ENCODE data around the gene GNAQ. TPM values are rescaled to one million over a fixed set of nuclear protein-coding genes. Genes with fewer than 3 reads are reported as not detected.
"Not testable (repeated sequence)": the region's sequence is repeated elsewhere in the genome, so short reads cannot be mapped to it uniquely, and the experiment has no call there.

GNAQ gene
- total and polyA plus RNA-seq, 2 donors (not counting 1 experiment from before 2014, with no cell fraction given), result 30.4 to 74.3 TPM

- H3K27ac ChIP-seq (ENCODE audit: insufficient read depth, low read length); H3K4me3 ChIP-seq (replicated peaks in 1 of 4; ENCODE audit: control extremely low read depth in 1 of 4, insufficient read depth in 1 of 4, low read depth in 3 of 4, low read length in 4 of 4); H3K27me3 ChIP-seq (ENCODE audit: control insufficient read depth, insufficient read depth, low read length); H3K79me2 ChIP-seq (ENCODE audit: control insufficient read depth, insufficient read depth, low read length); DNase-seq (ENCODE audit: low read depth in 2 of 2); H3K36me3 ChIP-seq (ENCODE audit: control insufficient read depth, insufficient read depth, low read length); H3K4me2 ChIP-seq (ENCODE audit: extremely low read depth, insufficient read depth, low read length); H2AFZ ChIP-seq (ENCODE audit: low read length); H3K9me3 ChIP-seq (ENCODE audit: control insufficient read depth, insufficient read depth, low read depth, low read length); H3K4me1 ChIP-seq (ENCODE audit: control insufficient read depth, extremely low read depth, insufficient read depth, low read length); H4K20me1 ChIP-seq (ENCODE audit: control insufficient read depth, extremely low read depth, insufficient read depth, low read length); H3K9ac ChIP-seq (ENCODE audit: insufficient read depth, low read length): not testable (repeated sequence)
These were observed 343.9 kb downstream of the GNAQ start for GRCh38 chr9:77687737-77688136.

GRCh38 chr9:77680581-77680980 lies 351.0 kb downstream of the GNAQ start:
- Histone ChIP-seq H3K4me1 (ENCODE audit: control insufficient read depth, extremely low read depth, insufficient read depth, low read length) (no peaks in the 10 kb centered on the region), H4K20me1 (ENCODE audit: control insufficient read depth, extremely low read depth, insufficient read depth, low read length) (no peaks in the 10 kb centered on the region), H3K9me3 (ENCODE audit: control insufficient read depth, insufficient read depth, low read depth, low read length) (no peaks in the 10 kb centered on the region), H2AFZ (ENCODE audit: low read length) (no peak overlapping the region), H3K27me3 (ENCODE audit: control insufficient read depth, insufficient read depth, low read length) (no peaks in the 10 kb centered on the region), H3K36me3 (ENCODE audit: control insufficient read depth, insufficient read depth, low read length) (no peaks in the 10 kb centered on the region), H3K4me3 (replicated peaks in 1 of 4; ENCODE audit: control extremely low read depth in 1 of 4, insufficient read depth in 1 of 4, low read depth in 3 of 4, low read length in 4 of 4) (no peak overlapping the region), H3K27ac (ENCODE audit: insufficient read depth, low read length) (no peak overlapping the region), H3K4me2 (ENCODE audit: extremely low read depth, insufficient read depth, low read length) (no peak overlapping the region), H3K9ac (ENCODE audit: insufficient read depth, low read length) (no peak overlapping the region), H3K79me2 (ENCODE audit: control insufficient read depth, insufficient read depth, low read length) (no peaks in the 10 kb centered on the region)
- DNase-seq (ENCODE audit: low read depth in 2 of 2), result no peak
- no peak for TF ChIP-seq CTCF (conservative IDR thresholded peaks at IDR 0.05 in 1 of 2, IDR thresholded peaks at IDR 0.05 in 1 of 2; ENCODE audit: low read depth in 1 of 2, low read length in 2 of 2)
- no peak for TF ChIP-seq EZH2 (IDR thresholded peaks at IDR 0.05; ENCODE audit: low read length, missing control alignments)

- Histone ChIP-seq H3K36me3 (ENCODE audit: control insufficient read depth, insufficient read depth, low read length) (no peaks in the 10 kb centered on the region), H2AFZ (ENCODE audit: low read length) (no peak overlapping the region)
- no peak for DNase-seq (ENCODE audit: low read depth in 2 of 2)
These were observed 351.8 kb downstream of the GNAQ start for GRCh38 chr9:77679661-77680368.

More at GRCh38 chr9:77679661-77680368, 351.8 kb downstream of the GNAQ start:
- TF ChIP-seq EZH2 (IDR thresholded peaks at IDR 0.05; ENCODE audit: low read length, missing control alignments) (no peak), CTCF (conservative IDR thresholded peaks at IDR 0.05 in 1 of 2, IDR thresholded peaks at IDR 0.05 in 1 of 2; ENCODE audit: low read depth in 1 of 2, low read length in 2 of 2) (no peak)
- Histone ChIP-seq H3K9me3 (ENCODE audit: control insufficient read depth, insufficient read depth, low read depth, low read length) (no peaks in the 10 kb centered on the region), H3K9ac (ENCODE audit: insufficient read depth, low read length) (no peak overlapping the region), H3K27me3 (ENCODE audit: control insufficient read depth, insufficient read depth, low read length) (no peaks in the 10 kb centered on the region), H3K4me2 (ENCODE audit: extremely low read depth, insufficient read depth, low read length) (no peak overlapping the region), H3K27ac (ENCODE audit: insufficient read depth, low read length) (no peak overlapping the region), H3K4me1 (ENCODE audit: control insufficient read depth, extremely low read depth, insufficient read depth, low read length) (no peaks in the 10 kb centered on the region), H4K20me1 (ENCODE audit: control insufficient read depth, extremely low read depth, insufficient read depth, low read length) (no peaks in the 10 kb centered on the region), H3K4me3 (replicated peaks in 1 of 4; ENCODE audit: control extremely low read depth in 1 of 4, insufficient read depth in 1 of 4, low read depth in 3 of 4, low read length in 4 of 4) (no peak overlapping the region), H3K79me2 (ENCODE audit: control insufficient read depth, insufficient read depth, low read length) (no peaks in the 10 kb centered on the region)

Measured in fibroblast of lung (primary cell).